Endodermal cell (in vitro differentiated cells): ENCODE data around the gene FGD4. TPM values are rescaled to one million over a fixed set of nuclear protein-coding genes. Genes with fewer than 3 reads are reported as not detected.

Experiments used
- DNase-seq: peaks from one replicate; pipeline ENCODE4 v3.0.0-alpha.2; 2017
- H3K27ac ChIP-seq: 2 replicates; pipeline ENCODE4 v1.5.1; 2013; ENCODE audit warnings: mild to moderate bottlenecking, low read depth, low read length, moderate library complexity
- H3K27me3 ChIP-seq: 2 replicates; pipeline ENCODE4 v1.6.1; 2013; ENCODE audit warnings: mild to moderate bottlenecking, low read length, moderate library complexity; ENCODE audit not compliant: insufficient read depth, control insufficient read depth, poor library complexity, severe bottlenecking
- H3K36me3 ChIP-seq: 2 replicates; pipeline ENCODE4 v1.7.0; 2013; ENCODE audit warnings: mild to moderate bottlenecking, low read length, moderate library complexity; ENCODE audit not compliant: control insufficient read depth, insufficient read depth
- H3K4me1 ChIP-seq: one replicate; pipeline ENCODE4 v1.7.0; 2013; ENCODE audit warnings: low read length; ENCODE audit not compliant: control insufficient read depth, insufficient read depth
- H3K4me3 ChIP-seq: 2 replicates; pipeline ENCODE4 v1.5.1; 2013; ENCODE audit warnings: mild to moderate bottlenecking, low read length, moderate library complexity
- H3K9ac ChIP-seq: 2 replicates; pipeline ENCODE4 v1.6.1; 2013; ENCODE audit warnings: mild to moderate bottlenecking, low read length, moderate library complexity; ENCODE audit not compliant: poor library complexity, severe bottlenecking; ENCODE audit errors: extremely low read depth
- H3K9me3 ChIP-seq: 2 replicates; pipeline ENCODE4 v1.6.1; 2013; ENCODE audit warnings: mild to moderate bottlenecking, low read length, moderate library complexity; ENCODE audit not compliant: control insufficient read depth
- H3K27ac Mint-ChIP-seq: 2 replicates; pipeline ENCODE4 v1.8.0; 2020; ENCODE audit warnings: mixed read lengths
- H3K27me3 Mint-ChIP-seq: 2 replicates; pipeline ENCODE4 v1.8.0; 2021; ENCODE audit warnings: mild to moderate bottlenecking, mixed read lengths; ENCODE audit not compliant: insufficient read depth
- H3K36me3 Mint-ChIP-seq: 2 replicates; pipeline ENCODE4 v1.8.0; 2020; ENCODE audit warnings: low read depth, mixed read lengths
- H3K4me1 Mint-ChIP-seq: 2 replicates; pipeline ENCODE4 v1.8.0; 2020; ENCODE audit warnings: mixed read lengths
- H3K4me3 Mint-ChIP-seq: 2 replicates; pipeline ENCODE4 v1.8.0; 2020; ENCODE audit warnings: mild to moderate bottlenecking, moderate library complexity, mixed read lengths
- H3K9me3 Mint-ChIP-seq: 2 replicates; pipeline ENCODE4 v1.8.0; 2020; ENCODE audit warnings: mild to moderate bottlenecking, mixed read lengths
- WGBS, 2 experiments: methylation state at CpG; one replicate each; pipeline versions ENCODE4 v1.1.5 to v1.1.7; 2013; ENCODE audit warnings: missing lambda C conversion rate in 2 of 2, mixed read lengths in 1 of 2; ENCODE audit not compliant: insufficient coverage in 1 of 2, insufficient read length in 1 of 2; 5-methylcytosine and 5-hydroxymethylcytosine counted together
- total RNA-seq, 2 donors: library from RNA; stranded (reverse); fragmentation: NEBNext Ultra II Directional in 1 of 2; extraction: Animal tissue kit (Norgen Biotek cat#: 25700) in 1 of 2; gene quantifications; 2 replicates in 1 of 2; 3 replicates in 1 of 2; pipeline ENCODE4 v1.2.1, GENCODE V29; 2021
- TF ChIP-seq, protein P1 (sequence below): fragments of 200-600 bp; sonication (generic); conservative IDR thresholded peaks from 2 replicates; pipeline ENCODE4 v1.5.0; 2021; ENCODE audit warnings: antibody characterized with exemption, mild to moderate bottlenecking

The FGD4 gene
- total RNA-seq, 2 donors from 2014 or later, result 27.6 to 57.7 TPM

- no peak overlapping the region for H3K4me3 ChIP-seq
- no peaks in the 10 kb centered on the region for H3K9me3 ChIP-seq
- H3K27me3 ChIP-seq, result no peaks in the 10 kb centered on the region
- DNase-seq, result no peak
- Mint-ChIP-seq H3K36me3 (no peaks in the 10 kb centered on the region), H3K4me3 (no peak overlapping the region), H3K4me1 (peaks cover 15% of the 10 kb centered on the region), H3K9me3 (peaks cover 7% of the 10 kb centered on the region), H3K27me3 (no peaks in the 10 kb centered on the region), H3K27ac (peak overlapping the region; percentile 4)
- no peaks in the 10 kb centered on the region for H3K4me1 ChIP-seq
- no peaks in the 10 kb centered on the region for H3K36me3 ChIP-seq
- TF ChIP-seq, protein P1, sequence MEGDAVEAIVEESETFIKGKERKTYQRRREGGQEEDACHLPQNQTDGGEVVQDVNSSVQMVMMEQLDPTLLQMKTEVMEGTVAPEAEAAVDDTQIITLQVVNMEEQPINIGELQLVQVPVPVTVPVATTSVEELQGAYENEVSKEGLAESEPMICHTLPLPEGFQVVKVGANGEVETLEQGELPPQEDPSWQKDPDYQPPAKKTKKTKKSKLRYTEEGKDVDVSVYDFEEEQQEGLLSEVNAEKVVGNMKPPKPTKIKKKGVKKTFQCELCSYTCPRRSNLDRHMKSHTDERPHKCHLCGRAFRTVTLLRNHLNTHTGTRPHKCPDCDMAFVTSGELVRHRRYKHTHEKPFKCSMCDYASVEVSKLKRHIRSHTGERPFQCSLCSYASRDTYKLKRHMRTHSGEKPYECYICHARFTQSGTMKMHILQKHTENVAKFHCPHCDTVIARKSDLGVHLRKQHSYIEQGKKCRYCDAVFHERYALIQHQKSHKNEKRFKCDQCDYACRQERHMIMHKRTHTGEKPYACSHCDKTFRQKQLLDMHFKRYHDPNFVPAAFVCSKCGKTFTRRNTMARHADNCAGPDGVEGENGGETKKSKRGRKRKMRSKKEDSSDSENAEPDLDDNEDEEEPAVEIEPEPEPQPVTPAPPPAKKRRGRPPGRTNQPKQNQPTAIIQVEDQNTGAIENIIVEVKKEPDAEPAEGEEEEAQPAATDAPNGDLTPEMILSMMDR, result no peak
- no peak overlapping the region for H3K27ac ChIP-seq
- WGBS, 2 experiments, result 95 to 96% methylated on average over 4 of the region's 4 CpGs
- H3K9ac ChIP-seq, result no peak overlapping the region
Observed at GRCh38 chr12:32651956-32652210, 252.5 kb downstream of the FGD4 start.

- Mint-ChIP-seq H3K27me3 (peaks cover 33% of the 10 kb centered on the region), H3K4me1 (peaks cover 6% of the 10 kb centered on the region), H3K27ac (no peak overlapping the region), H3K9me3 (peaks cover 4% of the 10 kb centered on the region), H3K36me3 (no peaks in the 10 kb centered on the region), H3K4me3 (no peak overlapping the region)
- WGBS, 2 experiments, result 85 to 88% methylated on average over 4 to 5 of the region's 6 CpGs
- no peaks in the 10 kb centered on the region for H3K4me1 ChIP-seq
- no peaks in the 10 kb centered on the region for H3K36me3 ChIP-seq
- H3K9me3 ChIP-seq, result no peaks in the 10 kb centered on the region
- TF ChIP-seq, protein P1, result no peak
- no peak for DNase-seq
- no peak overlapping the region for H3K27ac ChIP-seq
- no peak overlapping the region for H3K4me3 ChIP-seq
- no peaks in the 10 kb centered on the region for H3K27me3 ChIP-seq
- H3K9ac ChIP-seq, result no peak overlapping the region
Observed at GRCh38 chr12:32659908-32660440, 260.6 kb downstream of the FGD4 start.

GRCh38 chr12:32661706-32662105 is 262.3 kb downstream of the FGD4 start:
- H3K4me1 ChIP-seq, result no peaks in the 10 kb centered on the region
- Mint-ChIP-seq H3K27me3 (peaks cover 40% of the 10 kb centered on the region), H3K9me3 (no peaks in the 10 kb centered on the region), H3K36me3 (no peaks in the 10 kb centered on the region), H3K27ac (no peak overlapping the region), H3K4me1 (peaks cover 6% of the 10 kb centered on the region), H3K4me3 (no peak overlapping the region)
- TF ChIP-seq, protein P1, result no peak
- no peak overlapping the region for H3K4me3 ChIP-seq
- H3K36me3 ChIP-seq, result no peaks in the 10 kb centered on the region
- no peak for DNase-seq
- no peaks in the 10 kb centered on the region for H3K27me3 ChIP-seq
- H3K9ac ChIP-seq, result no peak overlapping the region
- no peaks in the 10 kb centered on the region for H3K9me3 ChIP-seq
- 91 to 92% methylated on average over 7 of the region's 7 CpGs for WGBS, 2 experiments
- H3K27ac ChIP-seq, result no peak overlapping the region
